MM.1S (cell line): ENCODE data around the gene CACNB2.

ENCODE experiments used
- CTCF ChIP-seq: fragments of 300-600 bp; sonication (generic); IDR thresholded peaks from 2 replicates; pipeline ENCODE4 v1.5.1; 2016; ENCODE audit warnings: antibody characterized with exemption, low read length, mixed read lengths
- EZH2 ChIP-seq: fragments of 300-600 bp; sonication (generic); optimal IDR thresholded peaks from 2 replicates; pipeline ENCODE3; 2017; ENCODE audit warnings: low read depth, mild to moderate bottlenecking, antibody characterized with exemption, low read length, mixed read lengths
- EZH2phosphoT487 ChIP-seq: fragments of 300-600 bp; sonication (generic); IDR thresholded peaks from 2 replicates; pipeline ENCODE4 v1.6.1; 2018; ENCODE audit warnings: antibody characterized with exemption, low read length

GRCh38 chr10:18235477-18235876, 95.3 kb downstream of the CACNB2 start:
- TF ChIP-seq CTCF (no peak), EZH2phosphoT487 (no peak), EZH2 (no peak)
